NCI-H2171 (cell line): ENCODE measurements around the gene THAP11.

ENCODE experiments used
- DNase-seq: peaks from one replicate; lab custom pipeline; 2025; lab: John Stamatoyannopoulos, UW

The THAP11 gene

GRCh38 chr16:67883872-67884261 is 41.7 kb downstream of the THAP11 start:
- peak; percentile 21 for DNase-seq

GRCh38 chr16:67884684-67885083 is 42.6 kb downstream of the THAP11 start, which contains the start of gene NRN1L:
TSS of gene NRN1L (plus strand) at chr16:67884885. CDS start at chr16:67884904, 19 bp downstream.
- DNase-seq: peak; percentile 91

DNA sequence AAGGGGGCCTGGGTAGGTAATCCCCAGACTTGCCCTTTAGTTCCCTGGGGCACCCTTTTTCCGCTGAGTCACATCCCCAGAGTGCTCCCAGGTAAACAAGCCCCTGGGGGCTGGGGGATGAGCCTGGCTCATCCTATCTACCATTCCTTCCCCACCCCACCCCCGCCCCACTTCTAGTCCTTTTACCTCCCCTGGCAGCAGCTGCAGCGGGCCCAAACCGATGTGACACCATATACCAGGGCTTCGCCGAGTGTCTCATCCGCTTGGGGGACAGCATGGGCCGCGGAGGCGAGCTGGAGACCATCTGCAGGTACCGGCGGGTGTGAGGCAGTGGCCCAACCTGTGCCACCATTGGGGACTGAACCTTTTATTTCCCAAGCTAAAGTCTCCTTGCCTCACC is 43.4 kb downstream of the THAP11 start:
- DNase-seq: no peak

- DNase-seq: no peak
These were observed 43.9 kb downstream of the THAP11 start for GRCh38 chr16:67885976-67886375.

- DNase-seq: no peak
These were observed 44.3 kb downstream of the THAP11 start for GRCh38 chr16:67886387-67886786.

GRCh38 chr16:67888331-67888730 is 46.2 kb downstream of the THAP11 start:
- no peak for DNase-seq

GRCh38 chr16:67892375-67892774 is 50.3 kb downstream of the THAP11 start:
- no peak for DNase-seq

- peak; percentile 95 for DNase-seq
These were observed 51.0 kb downstream of the THAP11 start, which contains the start of gene PSKH1 for GRCh38 chr16:67892899-67893742. TSS of gene PSKH1 (plus strand) at chr16:67893254. CDS start at chr16:67908750, 15,496 bp downstream.
